ENCODE results near the gene CCR5AS.

CCR5AS gene

GRCh38 chr3:46417841-46418611 is 11.2 kb upstream of the CCR5AS start:
- Histone ChIP-seq H3K27me3 (ENCODE audit: low read depth, low read length) (peaks cover 17% of the 10 kb centered on the region), H3K9ac (ENCODE audit: low read length) (no peak overlapping the region), H3K4me2 (ENCODE audit: low read length) (no peak overlapping the region), H3K79me2 (ENCODE audit: low read length) (no peaks in the 10 kb centered on the region), H2AFZ (ENCODE audit: low read depth, low read length) (no peak overlapping the region), H4K20me1 (ENCODE audit: insufficient read depth, low read length) (no peaks in the 10 kb centered on the region), H3K9me3 (ENCODE audit: insufficient read depth, low read length) (no peaks in the 10 kb centered on the region), H3K36me3 (replicated peaks; ENCODE audit: low read depth, low read length) (no peaks in the 10 kb centered on the region), H3K4me3 (ENCODE audit: low read length) (no peak overlapping the region), H3K4me1 (ENCODE audit: low read length) (peaks cover 12% of the 10 kb centered on the region), H3K27ac (ENCODE audit: low read length) (no peak overlapping the region)
- TF ChIP-seq EZH2phosphoT487 (IDR thresholded peaks at IDR 0.05; ENCODE audit: low read depth) (no peak), CTCF (IDR thresholded peaks at IDR 0.05; ENCODE audit: low read depth, low read length) (no peak)

- Histone ChIP-seq H3K9ac (ENCODE audit: low read length) (no peak overlapping the region), H3K9me3 (ENCODE audit: insufficient read depth, low read length) (no peaks in the 10 kb centered on the region), H2AFZ (ENCODE audit: low read depth, low read length) (no peak overlapping the region), H3K27ac (ENCODE audit: low read length) (no peak overlapping the region), H3K4me1 (ENCODE audit: low read length) (peaks cover 15% of the 10 kb centered on the region), H3K36me3 (replicated peaks; ENCODE audit: low read depth, low read length) (no peaks in the 10 kb centered on the region), H3K4me3 (ENCODE audit: low read length) (no peak overlapping the region), H3K79me2 (ENCODE audit: low read length) (no peaks in the 10 kb centered on the region), H3K27me3 (ENCODE audit: low read depth, low read length) (peaks cover 17% of the 10 kb centered on the region), H3K4me2 (ENCODE audit: low read length) (0 out of 2 replicates have a peak overlapping the region, but pooled peaks have one; percentile 3), H4K20me1 (ENCODE audit: insufficient read depth, low read length) (no peaks in the 10 kb centered on the region)
- no peak for TF ChIP-seq CTCF (IDR thresholded peaks at IDR 0.05; ENCODE audit: low read depth, low read length)
- no peak for TF ChIP-seq EZH2phosphoT487 (IDR thresholded peaks at IDR 0.05; ENCODE audit: low read depth)
These were observed 10.1 kb upstream of the CCR5AS start for GRCh38 chr3:46416811-46417510.

- Histone ChIP-seq H3K9me3 (ENCODE audit: insufficient read depth, low read length) (no peaks in the 10 kb centered on the region), H3K79me2 (ENCODE audit: low read length) (no peaks in the 10 kb centered on the region), H3K4me3 (ENCODE audit: low read length) (no peak overlapping the region), H3K36me3 (replicated peaks; ENCODE audit: low read depth, low read length) (no peaks in the 10 kb centered on the region), H3K4me1 (ENCODE audit: low read length) (peaks cover 15% of the 10 kb centered on the region), H2AFZ (ENCODE audit: low read depth, low read length) (no peak overlapping the region), H3K27me3 (ENCODE audit: low read depth, low read length) (peaks cover 17% of the 10 kb centered on the region), H3K9ac (ENCODE audit: low read length) (no peak overlapping the region), H4K20me1 (ENCODE audit: insufficient read depth, low read length) (no peaks in the 10 kb centered on the region), H3K27ac (ENCODE audit: low read length) (no peak overlapping the region), H3K4me2 (ENCODE audit: low read length) (0 out of 2 replicates have a peak overlapping the region, but pooled peaks have one; percentile 3)
- TF ChIP-seq EZH2phosphoT487 (IDR thresholded peaks at IDR 0.05; ENCODE audit: low read depth) (no peak), CTCF (IDR thresholded peaks at IDR 0.05; ENCODE audit: low read depth, low read length) (no peak)
These were observed 9.4 kb upstream of the CCR5AS start for GRCh38 chr3:46416125-46416810.

- no peaks in the 10 kb centered on the region for H3K9me3 ChIP-seq (ENCODE audit: insufficient read depth, low read length)
- H3K27me3 ChIP-seq (ENCODE audit: low read depth, low read length), result peaks cover 17% of the 10 kb centered on the region
- H2AFZ ChIP-seq (ENCODE audit: low read depth, low read length), result no peak overlapping the region
- no peak overlapping the region for H3K4me2 ChIP-seq (ENCODE audit: low read length)
- no peaks in the 10 kb centered on the region for H3K79me2 ChIP-seq (ENCODE audit: low read length)
- H3K4me1 ChIP-seq (ENCODE audit: low read length), result peaks cover 15% of the 10 kb centered on the region
- no peaks in the 10 kb centered on the region for H4K20me1 ChIP-seq (ENCODE audit: insufficient read depth, low read length)
- H3K36me3 ChIP-seq (replicated peaks; ENCODE audit: low read depth, low read length), result no peaks in the 10 kb centered on the region
- no peak overlapping the region for H3K9ac ChIP-seq (ENCODE audit: low read length)
- no peak overlapping the region for H3K27ac ChIP-seq (ENCODE audit: low read length)
- H3K4me3 ChIP-seq (ENCODE audit: low read length), result no peak overlapping the region
- TF ChIP-seq CTCF (IDR thresholded peaks at IDR 0.05; ENCODE audit: low read depth, low read length) (no peak), EZH2phosphoT487 (IDR thresholded peaks at IDR 0.05; ENCODE audit: low read depth) (no peak)
These were observed 7.9 kb upstream of the CCR5AS start for GRCh38 chr3:46414739-46415138.

All from OCI-LY3 (cell line).